K562 (cell line): Measurements from ENCODE around the gene TNFRSF6B. TPM values are rescaled to one million over a fixed set of nuclear protein-coding genes. Genes with fewer than 3 reads are reported as not detected.
A peak's percentile ranks its signal among the peaks of the same experiment; 100 is the strongest.

Experiments
- CBFB ChIP-seq: sonication (generic); formaldehyde crosslinking; IDR thresholded peaks from 2 replicates; pipeline ENCODE4 v1.4.0; 2020; ENCODE audit warnings: mild to moderate bottlenecking, missing genetic modification reagents
- CREB1 ChIP-seq, 2 experiments: sonication (generic) in 1 of 2; formaldehyde crosslinking in 1 of 2; IDR thresholded peaks; 2 replicates each; pipeline versions ENCODE4 v1.6.1 to v1.8.0; 2012 to 2022; ENCODE audit warnings: inconsistent platforms in 1 of 2, mild to moderate bottlenecking in 1 of 2, missing genetic modification reagents in 1 of 2, moderate library complexity in 1 of 2
- GATA2 ChIP-seq: sonication (generic); formaldehyde crosslinking; IDR thresholded peaks from 2 replicates; pipeline ENCODE4 v1.4.0; 2020; ENCODE audit warnings: mild to moderate bottlenecking, missing genetic modification reagents
- MYC ChIP-seq, 2 experiments: fragments of 250-450 bp in 1 of 2; sonication (Bioruptor Pico) in 1 of 2; IDR thresholded peaks; 2 replicates each; pipeline versions ENCODE4 v1.5.1 to v1.6.1; 2012 to 2021; ENCODE audit warnings: low read depth in 2 of 2, borderline replicate concordance in 1 of 2, improper control_type of control experiment in 1 of 2, low read length in 1 of 2, mild to moderate bottlenecking in 1 of 2, moderate library complexity in 1 of 2
- ZBTB40 ChIP-seq, 2 experiments: fragments of 450-650 bp in 1 of 2; sonication (generic) in 1 of 2; formaldehyde crosslinking in 1 of 2; IDR thresholded peaks; 2 replicates each; pipeline versions ENCODE4 v1.7.1 to v1.9.0; 2016 to 2022; ENCODE audit warnings: inconsistent platforms in 1 of 2, mild to moderate bottlenecking in 1 of 2, missing genetic modification reagents in 1 of 2
- ZNF3 ChIP-seq: fragments of 250-450 bp; sonication (Bioruptor Pico); IDR thresholded peaks from 2 replicates; pipeline ENCODE4 v1.5.0; 2021; ENCODE audit warnings: mild to moderate bottlenecking, moderate library complexity
- ZNF592 ChIP-seq: fragments of 450-650 bp; IDR thresholded peaks from 2 replicates; pipeline ENCODE4 v1.6.1; 2017; ENCODE audit warnings: antibody characterized with exemption, mild to moderate bottlenecking
- polyA plus RNA-seq, 8 experiments: library from polyadenylated mRNA; depleted of rRNA in 4 of 8; stranded (reverse) in 5 of 8; unstranded in 3 of 8; fragments of >200 nt; fragmentation: Nextera tagmentation in 2 of 8; fragmentation: Illumina TruSeq in 1 of 8; extraction: Ambion mirVana in 2 of 8; extraction: Trizol in 1 of 8; gene quantifications; 2 replicates each; pipeline versions ENCODE4 v1.2.1 to v1.2.3, GENCODE V29; 2011 to 2014; ENCODE audit warnings: inconsistent platforms in 1 of 8, missing spikeins in 1 of 8
- total RNA-seq, 7 experiments: library from RNA; depleted of rRNA in 6 of 7; stranded (reverse); fragments of >200 nt in 6 of 7; fragmentation: Illumina TruSeq in 2 of 7; extraction: Trizol in 2 of 7; gene quantifications; 2 replicates each; pipeline versions ENCODE4 v1.2.1 to v1.2.3, GENCODE V29; 2011 to 2021; ENCODE audit warnings: low replicate concordance in 1 of 7

Gene TNFRSF6B
- total and polyA plus RNA-seq, 9 of the 15 experiments (the other 6 are each of a cell fraction or from before 2014, with no cell fraction given): 0.10 to 3.5 (median 0.32) TPM; not detected in 6

DNA sequence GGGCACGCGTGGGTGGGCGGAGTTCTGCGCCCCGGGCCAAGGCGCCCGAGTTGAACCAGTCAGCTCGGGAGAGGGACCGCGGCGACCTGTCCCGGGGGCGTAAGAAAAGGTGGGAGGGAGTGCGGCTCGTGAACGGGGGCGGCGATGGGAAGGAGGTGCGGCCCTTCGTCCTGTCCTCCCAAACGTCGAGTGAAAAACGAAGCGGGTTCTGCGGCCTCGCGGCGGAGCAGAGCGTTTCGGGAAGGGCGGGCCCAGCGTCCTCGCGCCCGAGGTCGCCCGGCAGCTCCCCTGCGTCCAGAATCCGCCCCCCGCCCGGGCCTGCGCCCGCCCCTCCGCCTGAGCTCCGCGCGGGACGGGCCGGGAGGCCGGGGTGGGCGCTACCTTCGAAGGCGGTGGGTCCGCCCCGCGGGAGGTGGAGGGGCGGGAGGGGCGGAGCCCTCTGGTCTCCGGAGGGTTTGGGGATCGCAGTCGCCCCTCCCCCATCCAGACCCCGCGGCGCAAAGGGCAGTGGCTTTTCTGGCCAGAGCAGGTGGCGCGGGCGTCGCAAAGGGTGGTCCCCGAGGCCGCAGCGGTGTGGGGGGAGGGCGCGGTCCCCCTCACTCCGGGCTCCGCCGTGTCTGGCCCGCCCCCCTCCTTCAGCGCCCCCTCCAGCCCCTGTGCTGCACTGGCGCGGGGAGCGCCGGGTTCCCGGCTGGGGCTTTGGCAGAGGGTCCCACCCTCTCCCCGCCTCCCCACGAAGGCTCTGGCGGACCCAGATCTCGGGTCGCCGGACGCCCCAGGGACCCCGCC, 44.1 kb upstream of the TNFRSF6B start (continued):
- no peak for TF ChIP-seq ZBTB40 (IDR thresholded peaks at IDR 0.05)
- no peak for TF ChIP-seq ZBTB40 (CRISPR knock-in tag; IDR thresholded peaks at IDR 0.05)
- TF ChIP-seq CREB1 (IDR thresholded peaks at IDR 0.05): no peak
- TF ChIP-seq CREB1 (CRISPR knock-in tag; IDR thresholded peaks at IDR 0.05): no peak
- 0 out of 2 replicates have a peak, but pooled peaks have one; percentile 20 for TF ChIP-seq ZNF592
- no peak for TF ChIP-seq ZNF3 (CRISPR knock-in tag)
- no peak for TF ChIP-seq MYC (IDR thresholded peaks at IDR 0.05; ENCODE audit: low read depth, low read length)
- no peak for TF ChIP-seq MYC (CRISPR knock-in tag; IDR thresholded peaks at IDR 0.05; ENCODE audit: borderline replicate concordance, low read depth)
- no peak for TF ChIP-seq CBFB (CRISPR knock-in tag)
- TF ChIP-seq GATA2 (CRISPR knock-in tag): no peak
